Lower lobe of right lung (tissue), 2 donors: ENCODE data around the gene SCN3B. TPM values are rescaled to one million over a fixed set of nuclear protein-coding genes. Genes with fewer than 3 reads are reported as not detected.

Experiments used
- ATAC-seq, 2 donors: fragments of 200-7000 bp; cut with Tn5 transposase; one replicate each; pipeline ENCODE4 v1.9.1; 2020 to 2022; ENCODE audit warnings: mild to moderate bottlenecking in 2 of 2, moderate library complexity in 2 of 2
- DNase-seq: peaks from one replicate; pipeline ENCODE4 v3.0.0-alpha.2; 2020
- H3K27ac ChIP-seq: fragments of 200-600 bp; one replicate; pipeline ENCODE4 v1.8.0; 2022
- H3K27me3 ChIP-seq: fragments of 200-600 bp; one replicate; pipeline ENCODE4 v1.8.0; 2022; ENCODE audit warnings: low read depth
- H3K36me3 ChIP-seq: fragments of 200-600 bp; one replicate; pipeline ENCODE4 v1.8.0; 2022; ENCODE audit warnings: mild to moderate bottlenecking
- H3K4me1 ChIP-seq: fragments of 200-600 bp; one replicate; pipeline ENCODE4 v1.8.0; 2022
- H3K4me3 ChIP-seq: fragments of 200-600 bp; one replicate; pipeline ENCODE4 v1.8.0; 2022; ENCODE audit warnings: mild to moderate bottlenecking
- H3K9me3 ChIP-seq: fragments of 200-600 bp; one replicate; pipeline ENCODE4 v1.8.0; 2022
- intact Hi-C: fragments of 100-400 bp; cut with DNase I; formaldehyde crosslinking; loops from one replicate; pipeline ENCODE4 v1.11.0; 2022
- total RNA-seq: library from RNA; stranded (reverse); fragmentation: NEBNext Ultra II Directional; extraction: Animal tissue kit (Norgen Biotek cat#: 25700); gene quantifications from one replicate; pipeline ENCODE4 v1.2.1, GENCODE V29; 2021
- TF ChIP-seq, protein P1 (sequence below): fragments of 200-600 bp; IDR thresholded peaks from one replicate; pipeline ENCODE4 v1.8.0; 2022; ENCODE audit warnings: antibody characterized with exemption, mild to moderate bottlenecking
- donor health status: DM: no; HTN: yes; CAD: no; lungs with severe emphysema.

The SCN3B gene
- total RNA-seq, 1 donor from 2014 or later, result 3.2 TPM

DNA sequence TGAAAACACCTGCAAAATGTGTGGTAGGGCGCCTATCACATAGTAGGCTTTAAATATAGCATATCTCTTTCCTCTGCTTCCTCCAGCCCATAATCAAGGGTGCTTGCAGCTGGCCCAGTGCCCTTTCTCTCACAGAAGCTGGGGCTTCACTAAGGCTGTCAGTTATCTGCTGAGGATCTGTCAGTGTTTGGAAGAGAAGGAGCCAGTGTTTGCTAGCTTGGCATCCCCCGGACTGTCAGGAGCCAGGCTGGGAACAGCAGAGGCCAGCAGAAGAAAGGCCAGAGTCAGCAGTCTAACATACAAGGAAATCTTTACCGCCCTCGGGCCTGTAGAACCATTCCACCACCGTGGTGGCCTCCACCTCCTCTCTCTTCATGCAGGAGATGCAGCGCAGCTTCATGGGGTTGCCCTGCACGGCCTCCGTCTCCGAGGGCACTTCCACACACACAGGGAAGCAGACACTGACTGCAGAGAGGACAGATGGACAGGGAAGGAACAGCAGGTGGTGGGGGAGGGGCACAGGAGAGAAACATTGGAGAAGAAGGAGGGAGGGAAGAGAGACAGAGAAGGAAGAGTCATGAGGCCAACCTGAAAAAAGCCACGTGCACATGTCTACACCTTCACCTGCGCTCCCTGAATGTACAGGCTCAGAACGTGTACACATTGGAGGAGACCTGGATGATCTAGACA is 9.0 kb downstream of the SCN3B start:
- no peak overlapping the region for H3K4me3 ChIP-seq
- H3K27ac ChIP-seq, result no peak overlapping the region
- TF ChIP-seq, protein P1, sequence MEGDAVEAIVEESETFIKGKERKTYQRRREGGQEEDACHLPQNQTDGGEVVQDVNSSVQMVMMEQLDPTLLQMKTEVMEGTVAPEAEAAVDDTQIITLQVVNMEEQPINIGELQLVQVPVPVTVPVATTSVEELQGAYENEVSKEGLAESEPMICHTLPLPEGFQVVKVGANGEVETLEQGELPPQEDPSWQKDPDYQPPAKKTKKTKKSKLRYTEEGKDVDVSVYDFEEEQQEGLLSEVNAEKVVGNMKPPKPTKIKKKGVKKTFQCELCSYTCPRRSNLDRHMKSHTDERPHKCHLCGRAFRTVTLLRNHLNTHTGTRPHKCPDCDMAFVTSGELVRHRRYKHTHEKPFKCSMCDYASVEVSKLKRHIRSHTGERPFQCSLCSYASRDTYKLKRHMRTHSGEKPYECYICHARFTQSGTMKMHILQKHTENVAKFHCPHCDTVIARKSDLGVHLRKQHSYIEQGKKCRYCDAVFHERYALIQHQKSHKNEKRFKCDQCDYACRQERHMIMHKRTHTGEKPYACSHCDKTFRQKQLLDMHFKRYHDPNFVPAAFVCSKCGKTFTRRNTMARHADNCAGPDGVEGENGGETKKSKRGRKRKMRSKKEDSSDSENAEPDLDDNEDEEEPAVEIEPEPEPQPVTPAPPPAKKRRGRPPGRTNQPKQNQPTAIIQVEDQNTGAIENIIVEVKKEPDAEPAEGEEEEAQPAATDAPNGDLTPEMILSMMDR, result no peak
- DNase-seq (no peak), ATAC-seq (no peak)
- H3K4me1 ChIP-seq, result no peaks in the 10 kb centered on the region
- intact Hi-C loops, result no loop called here
- H3K9me3 ChIP-seq, result no peaks in the 10 kb centered on the region
- peaks cover 14% of the 10 kb centered on the region for H3K27me3 ChIP-seq
- H3K36me3 ChIP-seq, result no peaks in the 10 kb centered on the region

DNA sequence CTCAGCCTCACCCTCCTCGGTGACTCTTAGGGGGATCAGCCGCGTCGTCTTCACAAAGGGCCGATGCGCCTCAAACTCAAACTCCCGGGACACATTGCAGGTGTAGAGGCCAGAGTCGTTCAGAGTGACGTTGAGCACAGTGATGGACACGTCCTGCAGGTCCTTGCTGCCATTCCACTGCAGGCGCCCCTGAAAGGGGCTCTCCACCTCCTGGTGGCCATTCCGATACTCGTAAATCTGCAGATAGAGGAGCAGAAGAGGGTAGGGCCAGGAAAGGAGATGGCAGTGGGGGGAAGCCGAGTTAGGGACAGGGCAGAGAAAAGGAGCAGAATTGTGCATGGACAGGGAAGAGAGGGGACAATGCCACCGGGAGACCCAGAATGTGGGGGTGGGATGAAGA is 12.0 kb downstream of the SCN3B start:
- no peak overlapping the region for H3K27ac ChIP-seq
- DNase-seq, result no peak
- H3K27me3 ChIP-seq, result peaks cover 12% of the 10 kb centered on the region
- no peaks in the 10 kb centered on the region for H3K36me3 ChIP-seq
- no peaks in the 10 kb centered on the region for H3K4me1 ChIP-seq
- ATAC-seq, result no peak
- H3K4me3 ChIP-seq, result no peak overlapping the region
- intact Hi-C loops, result no loop called here
- TF ChIP-seq, protein P1, result no peak
- no peaks in the 10 kb centered on the region for H3K9me3 ChIP-seq

DNA sequence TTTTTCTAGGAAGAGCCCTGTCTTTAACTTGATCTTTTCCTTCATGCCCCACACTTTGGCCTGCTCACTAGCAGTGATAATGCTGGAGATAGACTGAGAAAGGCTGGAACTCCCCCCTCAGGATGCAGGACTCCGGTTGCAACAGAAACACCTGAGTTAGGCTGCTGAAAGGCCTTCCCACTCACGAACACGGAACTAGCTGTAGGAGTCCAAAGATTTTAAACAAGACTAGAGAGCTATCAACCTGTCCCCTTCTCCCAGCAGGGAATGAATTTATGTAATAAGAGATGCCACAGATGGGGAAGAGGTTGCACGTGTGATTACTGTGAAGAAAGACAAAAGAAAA is 13.0 kb downstream of the SCN3B start:
- Histone ChIP-seq H3K4me3 (no peak overlapping the region), H3K27me3 (peaks cover 12% of the 10 kb centered on the region), H3K36me3 (no peaks in the 10 kb centered on the region), H3K4me1 (no peaks in the 10 kb centered on the region), H3K27ac (no peak overlapping the region), H3K9me3 (no peaks in the 10 kb centered on the region)
- ATAC-seq (no peak), DNase-seq (no peak)
- intact Hi-C loops, result no loop called here
- TF ChIP-seq, protein P1, result no peak

DNA sequence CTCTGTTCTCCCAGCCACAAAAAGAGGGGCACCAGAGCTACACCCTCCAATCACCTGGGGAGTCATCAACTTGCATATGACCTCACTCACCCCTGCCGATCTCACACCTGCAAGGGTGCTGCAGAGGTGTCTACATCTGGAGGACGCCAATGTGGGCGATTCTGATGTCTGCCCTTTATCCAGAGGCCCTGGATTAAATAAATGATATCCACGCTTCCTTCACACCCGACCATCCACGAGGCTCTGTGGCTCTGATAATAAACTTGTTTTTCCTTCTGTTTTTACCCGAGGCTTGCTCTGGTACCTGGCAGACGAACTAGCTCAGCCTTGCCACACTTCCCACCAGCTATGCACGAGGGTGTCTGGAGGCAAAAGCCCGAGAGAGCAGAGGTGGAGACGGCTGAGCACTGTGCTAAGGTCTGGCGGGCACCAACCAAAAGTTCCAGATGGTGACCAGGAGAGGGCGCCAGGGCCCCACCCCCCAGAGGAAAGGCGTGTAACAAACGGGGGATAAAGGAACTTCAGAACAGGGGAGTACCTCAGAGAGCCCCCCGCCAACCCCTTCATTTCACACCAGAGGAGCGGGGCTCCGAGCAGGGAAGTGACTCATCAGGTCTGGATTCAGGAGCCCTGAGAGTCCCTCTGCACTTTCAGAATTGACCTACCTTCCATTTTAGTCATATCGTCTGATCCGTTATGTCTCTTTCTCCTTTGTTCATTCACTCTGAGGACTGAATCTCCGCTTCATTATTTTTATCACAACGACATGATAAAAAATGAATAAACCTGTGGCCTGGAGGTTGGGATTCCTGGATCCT is 13.5 kb downstream of the SCN3B start:
- H3K36me3 ChIP-seq, result no peaks in the 10 kb centered on the region
- no peaks in the 10 kb centered on the region for H3K9me3 ChIP-seq
- no peak overlapping the region for H3K27ac ChIP-seq
- intact Hi-C loops, result no loop called here
- no peak overlapping the region for H3K4me3 ChIP-seq
- H3K27me3 ChIP-seq, result peaks cover 12% of the 10 kb centered on the region
- DNase-seq (no peak), ATAC-seq (peak; percentile 74 to 76)
- no peaks in the 10 kb centered on the region for H3K4me1 ChIP-seq
- TF ChIP-seq, protein P1, result peak; percentile 66

DNA sequence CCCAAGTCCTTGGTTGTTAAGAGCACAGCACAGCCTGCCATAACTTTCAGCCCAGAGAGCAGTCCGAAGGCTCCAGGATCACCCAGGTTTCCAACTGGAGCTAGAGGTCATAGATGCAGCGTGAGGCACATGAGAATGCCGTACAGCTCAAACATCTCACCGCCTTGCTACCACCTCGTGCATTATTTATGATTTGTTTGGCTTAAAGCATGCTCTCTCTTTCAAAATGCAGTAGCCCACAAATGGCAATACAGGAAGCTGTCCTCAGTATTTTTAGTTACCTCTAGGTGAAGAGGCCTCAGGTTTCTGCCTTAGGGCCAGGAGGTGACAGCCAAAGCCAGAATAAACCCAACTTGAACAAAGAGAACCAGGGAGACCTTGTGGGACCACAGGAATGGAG is 14.4 kb downstream of the SCN3B start:
- no peak overlapping the region for H3K4me3 ChIP-seq
- DNase-seq, result no peak
- no peak for ATAC-seq
- no peaks in the 10 kb centered on the region for H3K4me1 ChIP-seq
- no peaks in the 10 kb centered on the region for H3K9me3 ChIP-seq
- H3K27ac ChIP-seq, result no peak overlapping the region
- intact Hi-C loops, result no loop called here
- peaks cover 12% of the 10 kb centered on the region for H3K27me3 ChIP-seq
- TF ChIP-seq, protein P1, result no peak
- no peaks in the 10 kb centered on the region for H3K36me3 ChIP-seq
